ENCODE measurements around the gene C9orf50. TPM values are rescaled to one million over a fixed set of nuclear protein-coding genes. Genes with fewer than 3 reads are reported as not detected.

Gene C9orf50
- total and polyA plus RNA-seq, 10 donors, result 0.12 to 0.46 (median 0.19) TPM; not detected in 6

DNA sequence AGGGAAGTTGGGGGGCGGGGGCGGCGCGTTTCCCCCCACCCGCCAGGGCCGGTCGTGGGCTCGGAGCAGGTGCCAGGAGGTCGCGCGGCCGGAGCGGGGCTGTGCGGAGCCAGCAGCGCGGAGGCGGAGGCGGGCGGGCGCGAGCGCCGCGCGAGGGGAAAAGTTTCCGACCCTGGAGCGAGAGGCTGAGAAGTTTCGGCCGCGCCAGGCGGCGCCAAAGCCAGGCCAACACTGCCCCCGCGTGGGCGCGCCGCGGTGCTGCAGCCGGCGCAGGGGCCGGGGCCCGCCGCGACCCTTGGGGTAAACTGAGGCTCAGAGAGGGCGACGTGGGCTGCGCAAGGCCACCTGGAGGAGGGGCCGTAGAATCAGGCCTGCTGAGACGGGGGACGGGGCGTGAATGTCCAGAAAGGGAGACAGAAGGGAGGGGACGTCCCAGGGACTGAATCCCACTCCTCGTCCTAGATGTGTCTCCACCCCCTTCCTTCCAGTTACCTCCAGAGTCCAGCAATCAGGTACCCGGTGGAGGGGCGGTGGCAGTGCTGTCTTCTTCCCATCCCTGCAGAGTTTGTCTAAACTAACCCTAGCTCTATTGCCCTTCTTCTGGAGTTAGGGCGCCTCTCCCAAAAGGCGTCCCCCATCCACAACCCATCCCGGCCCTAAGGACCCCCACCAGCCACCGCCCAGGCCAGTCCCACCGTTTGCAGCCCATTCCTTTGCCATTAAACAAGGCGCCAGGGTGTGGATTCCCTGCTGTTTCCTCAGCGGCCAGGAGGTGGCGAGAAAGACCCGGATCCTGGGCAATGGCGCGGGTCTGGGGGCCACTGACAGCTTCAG is 10.2 kb downstream of the C9orf50 start:
- TF ChIP-seq POLR2A (IDR thresholded peaks at IDR 0.05), result no peak
- TF ChIP-seq POLR2AphosphoS5 (IDR thresholded peaks at IDR 0.05), result peak; percentile 15 to 53 (median 41)
- peak; percentile 72 to 98 (median 96) for TF ChIP-seq CTCF (IDR thresholded peaks at IDR 0.05 in 8 of 11, conservative IDR thresholded peaks at IDR 0.05 in 3 of 11)
- peak; percentile 94 for DNase-seq
- 0 to 3% (median 0%) methylated on average over 31 to 66 of the region's 66 CpGs for WGBS, 5 donors
- no peaks in the 10 kb centered on the region for H3K9me3 ChIP-seq
- intact Hi-C loops (cut with DNase I; ENCODE audit: low total_unique reads), result loop anchor here (2.0 kb wide), 1 partner anchor 472 kb away; no protein-coding TSS in a partner anchor
- H3K36me3 ChIP-seq, result no peaks in the 10 kb centered on the region
- peaks cover 25 to 73% (median 53%) of the 10 kb centered on the region in 6 donors for H3K4me1 ChIP-seq
- peak overlapping the region; percentile 26 to 83 (median 54) for H3K4me3 ChIP-seq
- peaks cover 0 to 10% (median 0%) of the 10 kb centered on the region in 7 donors for H3K27me3 ChIP-seq (replicated peaks in 1 of 7)
- H3K27ac ChIP-seq, result peak overlapping the region; percentile 84 to 91 (median 88)

GRCh38 chr9:129610213-129610472 is 10.8 kb downstream of the C9orf50 start:
- Histone ChIP-seq H3K4me3 (peak overlapping the region; percentile 26 to 83 (median 54)), H3K36me3 (no peaks in the 10 kb centered on the region), H3K4me1 (peaks cover 25 to 75% (median 53%) of the 10 kb centered on the region in 6 donors), H3K27ac (peak overlapping the region; percentile 84 to 91 (median 88)), H3K27me3 (replicated peaks in 1 of 7) (peaks cover 0 to 10% (median 0%) of the 10 kb centered on the region in 7 donors), H3K9me3 (no peaks in the 10 kb centered on the region)
- TF ChIP-seq CTCF (IDR thresholded peaks at IDR 0.05 in 8 of 11, conservative IDR thresholded peaks at IDR 0.05 in 3 of 11), result no peak
- no peak for TF ChIP-seq POLR2AphosphoS5 (IDR thresholded peaks at IDR 0.05)
- no peak for TF ChIP-seq POLR2A (IDR thresholded peaks at IDR 0.05)
- WGBS, 5 donors, result 0 to 3% (median 1%) methylated on average over 4 to 24 of the region's 24 CpGs
- DNase-seq, result no peak
- intact Hi-C loops (cut with DNase I; ENCODE audit: low total_unique reads), result loop anchor here (2.0 kb wide), 1 partner anchor 471 kb away; no protein-coding TSS in a partner anchor

- Histone ChIP-seq H3K4me1 (peaks cover 25 to 79% (median 55%) of the 10 kb centered on the region in 6 donors), H3K36me3 (no peaks in the 10 kb centered on the region), H3K27me3 (replicated peaks in 1 of 7) (peaks cover 0 to 10% (median 0%) of the 10 kb centered on the region in 7 donors), H3K27ac (peak overlapping the region in 6 of 8 donors; percentile 79 to 91 (median 88)), H3K9me3 (no peaks in the 10 kb centered on the region), H3K4me3 (peak overlapping the region in 5 of 8 donors; percentile 54 to 83 (median 59))
- TF ChIP-seq CTCF (IDR thresholded peaks at IDR 0.05 in 8 of 11, conservative IDR thresholded peaks at IDR 0.05 in 3 of 11) (no peak), POLR2A (IDR thresholded peaks at IDR 0.05) (no peak), POLR2AphosphoS5 (IDR thresholded peaks at IDR 0.05) (peak; percentile 10 to 19 (median 19))
- intact Hi-C loops (cut with DNase I; ENCODE audit: low total_unique reads), result loop anchor here (2.0 kb wide), 1 partner anchor 471 kb away; no protein-coding TSS in a partner anchor
- DNase-seq, result peak; percentile 85
- WGBS, 5 donors, result 4 to 13% (median 10%) methylated on average over 11 to 29 of the region's 30 CpGs
Measured at GRCh38 chr9:129609486-129610212, 11.3 kb downstream of the C9orf50 start.

Data from spleen (tissue), 11 donors.